SU-DHL-6 (cell line): ENCODE measurements around the gene AP2M1.

Experiments
- EZH2phosphoT487 ChIP-seq: fragments of 200-600 bp; sonication (generic), shearing (Covaris generic); conservative IDR thresholded peaks from 2 replicates; pipeline ENCODE4 v1.6.1; 2018; ENCODE audit warnings: mild to moderate bottlenecking, antibody characterized with exemption, low read length, moderate library complexity, mixed read lengths
- TF ChIP-seq, protein P1 (sequence below): fragments of 200-600 bp; sonication (generic); IDR thresholded peaks from one replicate; pipeline ENCODE4 v1.5.1; 2017; ENCODE audit warnings: antibody characterized with exemption, mild to moderate bottlenecking, low read length, moderate library complexity; ENCODE audit not compliant: insufficient read depth, poor library complexity, severe bottlenecking

DNA sequence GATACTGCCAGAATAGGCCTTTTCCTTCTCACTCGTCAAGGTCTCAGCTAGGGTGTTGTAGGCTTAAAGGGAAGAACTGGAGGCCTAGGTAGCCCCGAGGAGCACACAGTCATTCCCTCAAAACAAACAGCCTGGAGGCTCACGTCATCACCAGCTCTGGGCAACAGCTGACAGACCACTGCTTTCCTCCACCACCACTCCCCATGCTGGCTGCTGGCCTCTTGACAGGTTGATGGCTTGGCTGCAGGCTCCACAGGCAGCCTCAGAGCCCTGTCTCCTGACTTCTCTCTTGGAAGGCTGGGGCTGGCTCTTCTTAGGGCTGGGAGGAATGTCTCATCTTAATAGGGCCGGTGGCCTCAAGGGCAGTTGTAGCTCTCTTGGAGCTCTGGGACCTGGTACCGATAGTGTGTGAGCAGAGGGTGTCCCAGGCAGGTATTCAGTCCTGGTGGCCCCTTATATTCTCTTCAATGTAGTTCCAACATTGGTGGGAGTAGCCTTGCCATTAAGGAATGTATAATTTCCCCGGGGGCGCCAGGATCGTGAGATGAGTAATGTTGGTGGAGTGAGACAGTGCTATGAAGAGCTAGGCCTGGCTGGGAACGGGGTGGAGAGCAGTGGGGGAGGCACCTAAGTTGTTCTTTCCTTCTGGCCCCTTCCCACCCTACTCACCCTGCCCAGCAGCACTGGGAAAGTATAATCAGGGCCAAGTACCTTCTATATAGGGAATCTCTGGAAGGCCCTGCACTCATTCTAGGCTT is 6.1 kb upstream of the AP2M1 start:
- TF ChIP-seq, protein P1, sequence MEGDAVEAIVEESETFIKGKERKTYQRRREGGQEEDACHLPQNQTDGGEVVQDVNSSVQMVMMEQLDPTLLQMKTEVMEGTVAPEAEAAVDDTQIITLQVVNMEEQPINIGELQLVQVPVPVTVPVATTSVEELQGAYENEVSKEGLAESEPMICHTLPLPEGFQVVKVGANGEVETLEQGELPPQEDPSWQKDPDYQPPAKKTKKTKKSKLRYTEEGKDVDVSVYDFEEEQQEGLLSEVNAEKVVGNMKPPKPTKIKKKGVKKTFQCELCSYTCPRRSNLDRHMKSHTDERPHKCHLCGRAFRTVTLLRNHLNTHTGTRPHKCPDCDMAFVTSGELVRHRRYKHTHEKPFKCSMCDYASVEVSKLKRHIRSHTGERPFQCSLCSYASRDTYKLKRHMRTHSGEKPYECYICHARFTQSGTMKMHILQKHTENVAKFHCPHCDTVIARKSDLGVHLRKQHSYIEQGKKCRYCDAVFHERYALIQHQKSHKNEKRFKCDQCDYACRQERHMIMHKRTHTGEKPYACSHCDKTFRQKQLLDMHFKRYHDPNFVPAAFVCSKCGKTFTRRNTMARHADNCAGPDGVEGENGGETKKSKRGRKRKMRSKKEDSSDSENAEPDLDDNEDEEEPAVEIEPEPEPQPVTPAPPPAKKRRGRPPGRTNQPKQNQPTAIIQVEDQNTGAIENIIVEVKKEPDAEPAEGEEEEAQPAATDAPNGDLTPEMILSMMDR, result no peak
- TF ChIP-seq EZH2phosphoT487, result no peak
